GM12878 (cell line): ENCODE measurements around the gene LHX5. TPM values are rescaled to one million over a fixed set of nuclear protein-coding genes. Genes with fewer than 3 reads are reported as not detected.

Experiments
- ATAC-seq: fragments of 200-7000 bp; cut with Tn5 transposase; 3 replicates; pipeline ENCODE4 v1.9.1; 2020; ENCODE audit warnings: mild to moderate bottlenecking, moderate library complexity
- BruUV-seq: library from RNA; stranded (reverse); fragments of 400-500 nt; replicated peaks from 2 replicates; lab custom pipeline; 2021; lab: Mats Ljungman, UMichigan
- CTCF ChIA-PET: fragments of 300-600 bp; sonication (Branson Sonifier 250); formaldehyde crosslinking; extraction: SDS; loops from one replicate; lab custom pipeline; 2021; ENCODE audit warnings: inconsistent platforms; lab: Yijun Ruan, JAX
- POLR2A ChIA-PET: fragments of 350-600 bp; formaldehyde crosslinking; extraction: SDS; loops from one replicate; lab custom pipeline; 2021; ENCODE audit warnings: inconsistent platforms; lab: Charles Lee
- RAD21 ChIA-PET: fragments of 300-600 bp; sonication (Branson Sonifier 250); formaldehyde crosslinking; loops from one replicate; lab custom pipeline; 2023; ENCODE audit warnings: antibody characterized with exemption; ENCODE audit not compliant: unreplicated experiment; lab: Charles Lee
- SMC1A ChIA-PET: fragments of 300-600 bp; sonication (Branson Sonifier 250); formaldehyde crosslinking; loops from one replicate; lab custom pipeline; 2023; ENCODE audit not compliant: unreplicated experiment, uncharacterized antibody; lab: Charles Lee
- DNase-seq: peaks from one replicate; pipeline ENCODE4 v3.0.0-alpha.2; 2011; ENCODE audit warnings: low read depth, low spot score
- FAIRE-seq: peaks from 3 replicates; lab custom pipeline; 2011; peaks lifted over from hg19 to GRCh38; lab: Jason Lieb, UNC
- H2AFZ ChIP-seq: 2 replicates; pipeline ENCODE4 v1.6.0; 2011; ENCODE audit warnings: low read depth, low read length, control low read depth; ENCODE audit not compliant: control insufficient read depth
- H3K27ac ChIP-seq: 2 replicates; pipeline ENCODE4 v1.5.1; 2011; ENCODE audit warnings: control low read depth; ENCODE audit not compliant: control insufficient read depth, insufficient read depth
- H3K27me3 ChIP-seq, 2 experiments: replicated peaks in 1 of 2; 2 replicates each; pipeline versions ENCODE4 v1.6.0 to v1.6.1; 2011; ENCODE audit warnings: low read length in 1 of 2; ENCODE audit not compliant: control insufficient read depth in 2 of 2, insufficient read depth in 2 of 2
- H3K36me3 ChIP-seq, 2 experiments: 2 replicates each; pipeline ENCODE4 v1.5.1; 2011; ENCODE audit warnings: low read length in 1 of 2; ENCODE audit not compliant: control insufficient read depth in 2 of 2, insufficient read depth in 2 of 2
- H3K4me1 ChIP-seq: 2 replicates; pipeline ENCODE4 v1.6.1; 2011; ENCODE audit warnings: mild to moderate bottlenecking, low read length, moderate library complexity, mixed read lengths; ENCODE audit not compliant: control insufficient read depth, insufficient read depth
- H3K4me2 ChIP-seq: 2 replicates; pipeline ENCODE4 v1.6.0; 2011; ENCODE audit warnings: control low read depth; ENCODE audit not compliant: control insufficient read depth, insufficient read depth
- H3K4me3 ChIP-seq: fragments of 200-600 bp; sonication (generic); 2 replicates; pipeline ENCODE4 v1.5.1; 2016
- H3K79me2 ChIP-seq: 2 replicates; pipeline ENCODE4 v1.6.0; 2011; ENCODE audit warnings: low read length; ENCODE audit not compliant: control insufficient read depth, insufficient read depth
- H3K9ac ChIP-seq: 2 replicates; pipeline ENCODE4 v1.8.0; 2011; ENCODE audit warnings: low read length, control low read depth, mixed read lengths; ENCODE audit not compliant: control insufficient read depth, insufficient read depth
- H3K9me3 ChIP-seq: replicated peaks from 3 replicates; pipeline ENCODE4 v1.5.1; 2011; ENCODE audit warnings: mild to moderate bottlenecking, low read length; ENCODE audit not compliant: control insufficient read depth, insufficient read depth
- H4K20me1 ChIP-seq: 2 replicates; pipeline ENCODE4 v1.6.0; 2011; ENCODE audit not compliant: control insufficient read depth, insufficient read depth
- MTA3 ChIP-seq: IDR thresholded peaks from 2 replicates; pipeline ENCODE4 v1.6.1; 2012; ENCODE audit warnings: low read length, inconsistent platforms, borderline replicate concordance
- PRDM15 ChIP-seq: fragments of 450-650 bp; formaldehyde crosslinking; IDR thresholded peaks from 2 replicates; pipeline ENCODE4 v1.4.0; 2020; ENCODE audit warnings: mild to moderate bottlenecking, moderate library complexity
- STAT1 ChIP-seq: fragments of 450-650 bp; conservative IDR thresholded peaks from 2 replicates; pipeline ENCODE4 v1.6.1; 2014; ENCODE audit warnings: antibody characterized with exemption, mild to moderate bottlenecking
- TARDBP ChIP-seq: IDR thresholded peaks from 2 replicates; pipeline ENCODE4 v1.6.1; 2016; ENCODE audit warnings: borderline replicate concordance
- WGBS: methylation state at CpG from one replicate; pipeline ENCODE4 v1.1.6; 2016; ENCODE audit warnings: low lambda C conversion rate; ENCODE audit not compliant: insufficient replicate concordance, insufficient coverage; ENCODE audit errors: missing lambda C conversion rate; 5-methylcytosine and 5-hydroxymethylcytosine counted together
- in situ Hi-C: fragments of 300-500 bp; cut with MboI; formaldehyde crosslinking; loops from 9 replicates; pipeline ENCODE4 v1.14.3; 2018; ENCODE audit warnings: mixed read lengths
- intact Hi-C: fragments of 100-400 bp; cut with micrococcal nuclease; formaldehyde crosslinking; loops from one replicate; pipeline ENCODE4 v1.14.2; 2022; ENCODE audit not compliant: unreplicated experiment
- polyA plus RNA-seq, 11 experiments: library from polyadenylated mRNA; depleted of rRNA in 4 of 11; unstranded in 6 of 11; stranded (reverse) in 5 of 11; fragments of >200 nt; fragmentation: Nextera tagmentation in 4 of 11; fragmentation: Illumina TruSeq in 1 of 11; extraction: Ambion mirVana in 4 of 11; extraction: Trizol in 1 of 11; gene quantifications; 1 replicate in 1 of 11; 2 replicates in 10 of 11; pipeline versions ENCODE4 v1.2.1 to v1.2.3, GENCODE V29; 2011 to 2016; ENCODE audit warnings: inconsistent platforms in 2 of 11, missing spikeins in 2 of 11, low read depth in 1 of 11
- total RNA-seq, 4 experiments: library from RNA; depleted of rRNA in 3 of 4; stranded (reverse); fragments of >200 nt in 3 of 4; fragmentation: Illumina TruSeq in 1 of 4; extraction: Trizol in 1 of 4; gene quantifications; 2 replicates each; pipeline versions ENCODE4 v1.2.1 to v1.2.3, GENCODE V29; 2013 to 2021
- TF ChIP-seq, protein P1 (sequence below): IDR thresholded peaks from 2 replicates; pipeline ENCODE4 v1.6.1; 2011; ENCODE audit warnings: low read depth, low read length, improper control_type of control experiment, borderline replicate concordance

Gene LHX5
- total and polyA plus RNA-seq, 10 of the 15 experiments (the other 5 are each of a cell fraction or from before 2014, with no cell fraction given) = 0.03 TPM; not detected in 9

- no peak; the same call in 2 of the 3 replicates for ATAC-seq
- H3K4me2 ChIP-seq = no peak overlapping the region
- H2AFZ ChIP-seq = no peak overlapping the region
- H3K4me1 ChIP-seq = no peaks in the 10 kb centered on the region
- H3K9ac ChIP-seq = no peak overlapping the region
- H3K27ac ChIP-seq = no peak overlapping the region
- no peak for DNase-seq
- in situ Hi-C loops (no loop called here), intact Hi-C loops (no loop called here)
- CTCF ChIA-PET = interaction anchor here (1.4 kb wide), 1 partner anchor 14 kb away, joined by 4 read pairs; no protein-coding TSS in a partner anchor
- POLR2A ChIA-PET = no interaction called here
- SMC1A ChIA-PET = no interaction called here
- no peaks in the 10 kb centered on the region for H4K20me1 ChIP-seq
- H3K4me3 ChIP-seq = no peak overlapping the region
- no peak for TF ChIP-seq TARDBP
- TF ChIP-seq STAT1 = no peak
- TF ChIP-seq, protein P1, sequence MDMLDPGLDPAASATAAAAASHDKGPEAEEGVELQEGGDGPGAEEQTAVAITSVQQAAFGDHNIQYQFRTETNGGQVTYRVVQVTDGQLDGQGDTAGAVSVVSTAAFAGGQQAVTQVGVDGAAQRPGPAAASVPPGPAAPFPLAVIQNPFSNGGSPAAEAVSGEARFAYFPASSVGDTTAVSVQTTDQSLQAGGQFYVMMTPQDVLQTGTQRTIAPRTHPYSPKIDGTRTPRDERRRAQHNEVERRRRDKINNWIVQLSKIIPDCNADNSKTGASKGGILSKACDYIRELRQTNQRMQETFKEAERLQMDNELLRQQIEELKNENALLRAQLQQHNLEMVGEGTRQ = no peak
- no peak for TF ChIP-seq PRDM15
- no peak for TF ChIP-seq MTA3
- no peaks in the 10 kb centered on the region for H3K36me3 ChIP-seq
- no TSS peak for BruUV-seq
- H3K9me3 ChIP-seq = no peaks in the 10 kb centered on the region
- RAD21 ChIA-PET = no interaction called here
- no peaks in the 10 kb centered on the region for H3K79me2 ChIP-seq
- 8% methylated on average over 19 of the region's 19 CpGs for WGBS
- peaks cover 34 to 41% of the 10 kb centered on the region in 2 experiments for H3K27me3 ChIP-seq
- FAIRE-seq = no peak
Observed at GRCh38 chr12:113469949-113470743, 1.5 kb downstream of the LHX5 start.
